Esophagus muscularis mucosa (tissue), 4 donors: ENCODE data around the gene KDM5B.

ENCODE experiments used
- CTCF ChIP-seq, 3 experiments: fragments of 200-600 bp in 2 of 3; fragments of 450-650 bp in 1 of 3; sonication (generic) in 2 of 3; IDR thresholded peaks; one replicate each; pipeline ENCODE4 v1.5.1; 2017 to 2019; ENCODE audit warnings: antibody characterized with exemption in 3 of 3, mild to moderate bottlenecking in 2 of 3, moderate library complexity in 1 of 3
- EP300 ChIP-seq: sonication (generic); formaldehyde crosslinking; IDR thresholded peaks from one replicate; pipeline ENCODE4 v1.6.1; 2017; ENCODE audit warnings: antibody characterized with exemption
- POLR2AphosphoS5 ChIP-seq, 2 donors: sonication (generic); formaldehyde crosslinking; IDR thresholded peaks; one replicate each; pipeline ENCODE4 v1.6.1; 2017; ENCODE audit warnings: antibody characterized with exemption in 2 of 2

GRCh38 chr1:202836623-202837403 lies 28.6 kb upstream of the KDM5B start:
- TF ChIP-seq CTCF (IDR thresholded peaks at IDR 0.05) (no peak), POLR2AphosphoS5 (IDR thresholded peaks at IDR 0.05) (no peak), EP300 (no peak)
